Measurements from ENCODE around the gene FADS6.

- TF ChIP-seq EP300 (IDR thresholded peaks at IDR 0.05), result no peak
- TF ChIP-seq POLR2A (IDR thresholded peaks at IDR 0.05), result no peak
- TF ChIP-seq CTCF (IDR thresholded peaks at IDR 0.05), result no peak
- TF ChIP-seq POLR2AphosphoS5 (IDR thresholded peaks at IDR 0.05), result no peak
These were observed 31.8 kb upstream of the FADS6 start for GRCh38 chr17:74925242-74925641.
